GM04503 (cell line): ENCODE results near the gene SRSF5.

Experiments used
- DNase-seq: peaks from one replicate; pipeline ENCODE4 v3.0.0-alpha.2; 2012; ENCODE audit warnings: low read depth

Gene SRSF5

GRCh38 chr14:69770559-69770958 is 3.6 kb downstream of the SRSF5 start:
- no peak for DNase-seq

DNA sequence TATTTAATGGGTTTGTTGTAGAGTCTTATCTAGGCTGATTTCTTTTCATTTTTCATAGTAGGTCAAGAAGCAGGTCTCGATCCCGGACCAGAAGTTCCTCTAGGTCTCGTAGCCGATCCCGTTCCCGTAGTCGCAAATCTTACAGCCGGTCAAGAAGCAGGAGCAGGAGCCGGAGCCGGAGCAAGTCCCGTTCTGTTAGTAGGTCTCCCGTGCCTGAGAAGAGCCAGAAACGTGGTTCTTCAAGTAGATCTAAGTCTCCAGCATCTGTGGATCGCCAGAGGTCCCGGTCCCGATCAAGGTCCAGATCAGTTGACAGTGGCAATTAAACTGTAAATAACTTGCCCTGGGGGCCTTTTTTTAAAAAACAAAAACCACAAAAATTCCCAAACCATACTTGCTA is 4.2 kb downstream of the SRSF5 start:
- no peak for DNase-seq

GRCh38 chr14:69772082-69773017 is 5.4 kb downstream of the SRSF5 start:
- DNase-seq, result no peak

DNA sequence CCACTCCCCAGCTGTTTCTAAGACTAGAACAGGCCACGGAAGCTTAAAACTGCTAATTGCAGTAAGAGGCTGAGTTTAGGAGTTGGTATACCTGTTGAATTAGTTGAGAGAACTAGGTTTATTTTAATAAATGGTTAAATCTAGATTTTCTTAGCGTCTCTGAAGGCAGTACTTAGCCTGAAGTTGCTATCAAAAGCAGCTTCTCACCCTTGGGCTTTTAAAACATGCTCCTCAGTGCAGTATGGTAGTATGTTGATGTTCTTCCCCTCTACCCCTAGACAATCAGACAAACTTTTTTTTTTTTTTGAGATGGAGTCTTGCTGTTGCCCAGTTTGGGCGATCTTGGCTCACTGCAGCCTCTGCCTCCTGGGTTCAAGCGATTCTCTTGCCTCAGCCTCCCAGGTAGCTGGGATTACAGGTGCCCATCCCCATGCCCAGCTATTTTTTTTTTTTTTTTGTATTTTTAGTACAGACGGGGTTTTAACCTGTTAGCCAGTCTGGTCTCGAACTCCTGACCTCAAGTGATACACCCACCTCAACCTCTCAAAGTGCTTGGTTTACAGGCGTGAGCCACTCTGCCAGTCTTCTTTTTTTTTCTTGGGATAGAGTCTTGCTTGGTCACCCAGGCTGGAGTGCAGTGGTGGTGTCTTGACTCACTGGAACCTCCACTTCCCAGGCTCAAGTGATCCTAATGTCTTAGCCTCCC is 6.8 kb downstream of the SRSF5 start:
- DNase-seq, result no peak

- no peak for DNase-seq
Observed at GRCh38 chr14:69775012-69775411, 8.1 kb downstream of the SRSF5 start.

- no peak for DNase-seq
Observed at GRCh38 chr14:69776875-69777453, 10.0 kb downstream of the SRSF5 start.

DNA sequence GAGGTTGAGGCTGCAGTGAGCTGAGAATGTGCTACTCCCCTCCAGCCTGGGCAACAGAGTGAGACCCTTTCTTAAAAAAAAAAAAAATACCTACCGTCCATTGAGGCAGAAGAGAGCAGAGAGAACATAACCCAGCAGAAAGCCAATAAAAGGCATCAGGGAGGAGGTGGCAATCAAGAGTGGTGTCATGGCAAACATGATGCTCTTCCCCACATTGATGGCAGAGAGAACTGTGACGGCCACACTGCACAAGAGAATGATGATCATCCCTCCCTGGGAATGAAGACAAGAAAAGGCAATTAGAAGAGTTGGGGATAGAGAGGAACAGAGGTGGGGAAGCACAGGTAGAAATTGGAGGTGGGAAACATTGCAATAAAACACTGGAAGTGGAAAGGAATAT is 12.1 kb downstream of the SRSF5 start:
- no peak for DNase-seq

DNA sequence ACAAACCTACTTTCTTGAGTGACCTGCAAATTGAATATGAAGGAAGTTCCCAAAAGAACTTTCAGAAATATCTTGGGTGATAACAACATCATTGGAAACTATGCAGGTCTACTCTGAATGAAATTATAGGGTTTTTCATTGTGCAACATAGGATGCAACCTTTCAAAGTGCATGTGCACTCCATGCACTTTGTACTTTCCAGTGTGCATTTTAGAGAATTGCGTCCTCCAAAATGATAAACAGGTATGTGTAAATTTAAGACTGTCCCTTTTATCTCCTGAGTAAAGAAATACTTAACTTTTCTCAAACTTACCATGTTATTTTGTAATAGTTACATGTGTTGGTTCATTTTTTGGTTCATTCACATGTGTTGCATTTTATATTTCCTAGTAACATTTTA is 13.2 kb downstream of the SRSF5 start:
- no peak for DNase-seq

DNA sequence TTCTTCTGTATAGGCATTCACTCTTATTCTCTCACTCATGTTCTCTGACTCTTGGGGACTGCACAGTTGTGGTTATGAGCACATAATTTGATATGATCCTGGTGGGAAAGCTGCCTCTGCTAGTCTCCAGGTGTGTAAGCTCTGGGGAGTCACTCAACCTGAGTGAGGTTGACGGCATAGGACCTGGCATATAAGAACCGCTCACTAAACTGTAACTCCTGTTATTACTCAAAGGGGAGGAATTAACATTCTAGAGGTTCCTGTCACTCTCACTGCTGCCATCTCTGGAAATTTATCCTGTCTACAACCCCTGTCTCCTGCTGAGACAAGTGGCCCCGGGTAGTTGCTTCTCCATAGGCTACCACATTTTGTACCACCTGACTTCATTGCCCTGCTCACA is 14.0 kb downstream of the SRSF5 start:
- no peak for DNase-seq

DNA sequence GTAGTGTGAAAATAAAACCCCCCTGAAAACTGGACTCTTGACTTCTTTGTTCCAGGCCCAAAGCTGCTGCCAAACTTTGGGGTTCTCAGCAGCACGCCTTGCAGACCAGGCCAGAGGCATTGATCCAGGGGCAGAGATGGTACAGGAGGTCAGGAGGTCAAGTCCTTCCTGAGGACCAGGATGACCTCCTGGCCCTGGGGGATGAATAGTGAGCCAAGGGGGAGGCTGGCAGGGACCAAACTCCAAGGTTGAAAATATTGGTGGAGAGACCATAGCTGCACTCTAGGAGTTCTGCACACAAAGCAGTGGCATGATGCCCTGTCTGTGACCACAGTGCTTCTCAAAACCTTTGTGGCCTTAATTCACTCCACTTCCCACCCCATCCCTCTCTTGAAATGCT is 18.0 kb downstream of the SRSF5 start:
- DNase-seq, result no peak

DNA sequence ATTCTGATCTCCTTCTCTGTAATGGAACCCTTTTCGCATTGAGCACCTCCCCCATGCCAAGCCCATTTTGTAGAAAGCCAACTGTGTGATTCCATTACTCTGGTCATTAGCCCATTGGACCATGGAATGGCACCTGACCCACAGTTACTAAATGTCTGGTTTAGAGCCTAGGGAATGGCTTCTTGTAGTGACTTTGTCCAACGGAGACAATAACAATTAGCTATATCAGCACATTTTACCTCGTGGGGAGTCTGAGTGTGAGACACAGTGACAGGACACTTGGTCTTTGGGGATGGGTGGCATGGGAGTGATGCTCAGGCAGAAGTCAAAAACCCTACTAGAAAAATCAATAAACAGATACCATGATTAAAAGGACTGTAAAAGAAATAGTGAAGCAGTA is 19.7 kb downstream of the SRSF5 start:
- DNase-seq, result no peak

GRCh38 chr14:69789118-69789640 is 22.2 kb downstream of the SRSF5 start:
- no peak for DNase-seq

GRCh38 chr14:69792887-69793421 is 26.0 kb downstream of the SRSF5 start:
- no peak for DNase-seq

DNA sequence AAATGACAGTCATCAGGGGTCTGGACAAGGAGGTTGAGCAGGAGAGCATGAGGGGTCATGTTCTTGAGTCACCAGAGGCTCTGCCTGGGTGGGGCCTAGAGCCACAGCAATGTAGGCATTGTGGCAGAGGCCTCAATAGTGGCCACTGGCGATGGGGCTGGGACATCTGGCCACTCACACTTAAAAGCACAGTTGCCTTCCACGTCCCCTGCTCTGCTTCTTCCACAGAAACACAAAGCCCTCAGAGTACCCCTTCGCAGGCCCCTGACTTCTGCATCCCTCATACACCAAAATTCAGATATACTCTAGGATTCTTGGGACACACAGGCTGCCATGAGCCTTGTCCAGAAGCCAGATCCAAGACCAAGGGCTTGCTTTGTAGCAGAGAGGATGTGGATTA is 27.8 kb downstream of the SRSF5 start:
- no peak for DNase-seq

GRCh38 chr14:69795691-69796090 is 28.7 kb downstream of the SRSF5 start:
- DNase-seq, result no peak

GRCh38 chr14:69796797-69797500 is 30.0 kb downstream of the SRSF5 start, which contains the start of gene SLC10A1:
Gene SLC10A1 (minus strand): TSS chr14:69797241. CDS start chr14:69797155, 86 bp downstream.
- no peak for DNase-seq

DNA sequence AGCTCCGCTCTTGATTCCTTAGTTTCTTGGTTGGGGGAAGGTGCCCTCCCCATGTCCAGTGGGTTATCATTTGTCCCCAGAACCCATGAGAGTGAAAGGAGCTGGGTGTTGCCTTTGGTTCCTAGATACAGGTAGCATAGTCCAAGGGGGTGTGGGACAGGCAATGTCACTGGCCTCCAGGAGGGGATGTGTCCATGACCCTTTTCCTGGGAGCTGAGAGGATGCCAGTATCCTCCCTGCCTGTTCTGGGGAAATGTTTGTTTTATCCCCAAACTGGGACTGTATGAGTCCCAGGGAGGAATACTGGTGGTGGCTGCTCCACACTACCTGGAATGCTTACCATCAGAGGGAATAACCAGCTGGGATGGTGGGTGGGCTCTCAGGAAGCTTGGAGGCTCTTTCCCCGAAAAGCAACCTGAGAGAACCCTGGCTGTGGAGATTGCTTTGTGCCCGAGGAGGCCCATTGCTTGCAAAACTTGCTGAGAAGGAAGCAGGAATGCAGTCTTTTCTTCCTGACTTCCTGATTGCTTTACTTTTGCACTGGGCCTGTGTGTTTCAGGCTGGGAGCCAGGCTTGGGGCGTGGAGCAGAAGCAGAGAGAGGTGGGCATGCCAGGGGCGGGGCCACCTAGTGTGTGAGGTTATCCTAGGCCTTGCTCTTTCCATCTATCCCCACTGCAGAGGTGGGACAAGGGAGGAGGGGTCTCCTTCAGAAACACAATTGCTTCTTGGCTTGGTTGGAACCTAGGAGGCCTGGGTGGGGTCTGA is 30.8 kb downstream of the SRSF5 start:
- no peak for DNase-seq

- DNase-seq, result no peak
Observed at GRCh38 chr14:69798339-69798735, 31.4 kb downstream of the SRSF5 start.

GRCh38 chr14:69803753-69804152 is 36.8 kb downstream of the SRSF5 start:
- DNase-seq, result no peak

DNA sequence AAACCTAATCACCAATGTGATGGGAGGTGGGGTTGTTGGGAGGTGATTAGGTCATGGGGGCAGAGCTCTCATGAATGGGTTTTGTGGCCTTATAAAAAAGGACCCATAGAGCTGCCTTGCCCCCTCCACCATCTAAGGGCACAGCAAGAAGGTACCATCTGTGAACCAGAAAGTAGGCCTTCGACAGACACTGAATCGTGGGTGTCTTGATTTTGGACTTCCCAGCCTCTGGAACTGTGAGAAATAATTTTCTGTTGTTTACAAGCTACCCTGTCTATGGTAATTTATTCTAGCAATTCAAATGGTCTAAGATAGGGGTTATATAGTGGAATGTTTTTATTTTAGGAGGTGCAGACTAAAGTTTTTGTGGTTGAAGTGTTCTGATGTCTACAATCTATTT is 38.0 kb downstream of the SRSF5 start:
- DNase-seq, result no peak

DNA sequence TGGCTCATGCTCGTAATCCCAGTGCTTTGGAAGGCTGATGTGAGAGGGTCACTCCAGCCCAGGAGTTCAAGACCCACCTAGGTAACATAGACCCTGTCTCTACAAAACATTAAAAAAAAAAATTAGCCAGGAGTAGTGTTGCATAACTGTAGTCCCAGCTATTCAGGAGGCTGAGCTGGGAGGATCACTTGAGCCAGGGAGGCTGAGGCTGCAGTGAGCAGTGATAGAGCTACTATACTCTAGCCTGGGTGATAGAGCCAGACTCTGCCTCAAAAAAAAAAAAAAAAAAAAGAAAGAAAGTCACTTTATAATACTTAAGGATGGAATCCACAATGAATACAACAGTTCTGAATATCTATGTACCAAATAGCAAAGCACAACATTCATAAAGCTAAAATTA is 40.2 kb downstream of the SRSF5 start:
- no peak for DNase-seq
